ENCODE measurements around the gene UBE2O.

Gene UBE2O

DNA sequence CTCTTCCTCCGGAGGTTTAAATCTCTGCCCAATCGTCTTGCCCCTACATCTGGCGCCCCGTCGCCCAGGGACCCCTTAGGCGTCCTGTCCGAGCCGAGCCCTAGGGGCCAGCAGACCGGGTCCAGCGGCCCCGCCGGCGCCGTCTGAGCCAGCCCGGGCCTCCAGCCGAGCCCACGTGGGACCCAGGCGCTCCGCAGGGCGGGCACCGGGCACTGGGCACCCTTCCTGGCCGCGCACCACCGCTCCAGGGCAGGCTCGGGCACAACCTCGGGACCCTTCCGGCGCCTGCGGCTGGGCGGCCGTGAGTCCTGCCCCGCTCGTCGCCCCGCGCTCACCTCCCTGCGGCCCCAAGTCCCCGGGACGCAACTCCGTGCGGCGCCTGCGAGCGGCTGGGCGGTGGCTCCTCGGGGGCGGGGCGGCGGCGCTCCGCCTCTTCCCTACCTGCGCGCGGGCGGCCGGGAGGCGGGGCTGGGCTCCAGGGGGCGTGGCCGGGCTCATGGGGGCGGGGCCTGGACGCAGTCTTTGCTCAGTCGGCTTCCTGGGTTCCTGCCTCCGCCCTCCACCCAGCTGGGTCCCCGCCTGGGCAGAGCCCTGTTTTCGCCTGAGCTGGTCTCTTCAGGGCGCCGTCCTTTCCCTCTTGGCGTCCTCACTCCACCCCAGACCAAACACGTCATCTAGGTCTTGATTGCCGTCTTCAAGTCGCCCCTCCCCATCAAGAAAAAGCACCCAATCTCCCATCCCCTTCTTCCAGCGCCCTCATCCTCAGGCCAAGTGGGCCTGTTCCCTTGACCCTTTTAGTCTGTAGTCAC lies 48.3 kb upstream of the UBE2O start, which contains the start of gene RHBDF2 (continued):
- TF ChIP-seq, protein P1, sequence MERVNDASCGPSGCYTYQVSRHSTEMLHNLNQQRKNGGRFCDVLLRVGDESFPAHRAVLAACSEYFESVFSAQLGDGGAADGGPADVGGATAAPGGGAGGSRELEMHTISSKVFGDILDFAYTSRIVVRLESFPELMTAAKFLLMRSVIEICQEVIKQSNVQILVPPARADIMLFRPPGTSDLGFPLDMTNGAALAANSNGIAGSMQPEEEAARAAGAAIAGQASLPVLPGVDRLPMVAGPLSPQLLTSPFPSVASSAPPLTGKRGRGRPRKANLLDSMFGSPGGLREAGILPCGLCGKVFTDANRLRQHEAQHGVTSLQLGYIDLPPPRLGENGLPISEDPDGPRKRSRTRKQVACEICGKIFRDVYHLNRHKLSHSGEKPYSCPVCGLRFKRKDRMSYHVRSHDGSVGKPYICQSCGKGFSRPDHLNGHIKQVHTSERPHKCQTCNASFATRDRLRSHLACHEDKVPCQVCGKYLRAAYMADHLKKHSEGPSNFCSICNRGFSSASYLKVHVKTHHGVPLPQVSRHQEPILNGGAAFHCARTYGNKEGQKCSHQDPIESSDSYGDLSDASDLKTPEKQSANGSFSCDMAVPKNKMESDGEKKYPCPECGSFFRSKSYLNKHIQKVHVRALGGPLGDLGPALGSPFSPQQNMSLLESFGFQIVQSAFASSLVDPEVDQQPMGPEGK (tag by site-specific recombination; IDR thresholded peaks at IDR 0.05), result peak; percentile 46; the same call in 1 of the 2 replicates
- TF ChIP-seq ZBTB48 (tag by site-specific recombination; IDR thresholded peaks at IDR 0.05), result peak; percentile 83
- TF ChIP-seq KLF16 (tag by site-specific recombination; IDR thresholded peaks at IDR 0.05), result peak; percentile 40; the same call in 1 of the 2 replicates
- TF ChIP-seq KLF10 (tag by site-specific recombination; IDR thresholded peaks at IDR 0.05), result peak; percentile 80
- TF ChIP-seq, protein P2, sequence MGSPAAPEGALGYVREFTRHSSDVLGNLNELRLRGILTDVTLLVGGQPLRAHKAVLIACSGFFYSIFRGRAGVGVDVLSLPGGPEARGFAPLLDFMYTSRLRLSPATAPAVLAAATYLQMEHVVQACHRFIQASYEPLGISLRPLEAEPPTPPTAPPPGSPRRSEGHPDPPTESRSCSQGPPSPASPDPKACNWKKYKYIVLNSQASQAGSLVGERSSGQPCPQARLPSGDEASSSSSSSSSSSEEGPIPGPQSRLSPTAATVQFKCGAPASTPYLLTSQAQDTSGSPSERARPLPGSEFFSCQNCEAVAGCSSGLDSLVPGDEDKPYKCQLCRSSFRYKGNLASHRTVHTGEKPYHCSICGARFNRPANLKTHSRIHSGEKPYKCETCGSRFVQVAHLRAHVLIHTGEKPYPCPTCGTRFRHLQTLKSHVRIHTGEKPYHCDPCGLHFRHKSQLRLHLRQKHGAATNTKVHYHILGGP (tag by site-specific recombination; IDR thresholded peaks at IDR 0.05), result no peak
- TF ChIP-seq, protein P3, sequence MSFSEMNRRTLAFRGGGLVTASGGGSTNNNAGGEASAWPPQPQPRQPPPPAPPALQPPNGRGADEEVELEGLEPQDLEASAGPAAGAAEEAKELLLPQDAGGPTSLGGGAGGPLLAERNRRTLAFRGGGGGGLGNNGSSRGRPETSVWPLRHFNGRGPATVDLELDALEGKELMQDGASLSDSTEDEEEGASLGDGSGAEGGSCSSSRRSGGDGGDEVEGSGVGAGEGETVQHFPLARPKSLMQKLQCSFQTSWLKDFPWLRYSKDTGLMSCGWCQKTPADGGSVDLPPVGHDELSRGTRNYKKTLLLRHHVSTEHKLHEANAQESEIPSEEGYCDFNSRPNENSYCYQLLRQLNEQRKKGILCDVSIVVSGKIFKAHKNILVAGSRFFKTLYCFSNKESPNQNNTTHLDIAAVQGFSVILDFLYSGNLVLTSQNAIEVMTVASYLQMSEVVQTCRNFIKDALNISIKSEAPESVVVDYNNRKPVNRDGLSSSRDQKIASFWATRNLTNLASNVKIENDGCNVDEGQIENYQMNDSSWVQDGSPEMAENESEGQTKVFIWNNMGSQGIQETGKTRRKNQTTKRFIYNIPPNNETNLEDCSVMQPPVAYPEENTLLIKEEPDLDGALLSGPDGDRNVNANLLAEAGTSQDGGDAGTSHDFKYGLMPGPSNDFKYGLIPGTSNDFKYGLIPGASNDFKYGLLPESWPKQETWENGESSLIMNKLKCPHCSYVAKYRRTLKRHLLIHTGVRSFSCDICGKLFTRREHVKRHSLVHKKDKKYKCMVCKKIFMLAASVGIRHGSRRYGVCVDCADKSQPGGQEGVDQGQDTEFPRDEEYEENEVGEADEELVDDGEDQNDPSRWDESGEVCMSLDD (tag by site-specific recombination; IDR thresholded peaks at IDR 0.05), result peak; percentile 41; the same call in 1 of the 2 replicates
- TF ChIP-seq, protein P4, sequence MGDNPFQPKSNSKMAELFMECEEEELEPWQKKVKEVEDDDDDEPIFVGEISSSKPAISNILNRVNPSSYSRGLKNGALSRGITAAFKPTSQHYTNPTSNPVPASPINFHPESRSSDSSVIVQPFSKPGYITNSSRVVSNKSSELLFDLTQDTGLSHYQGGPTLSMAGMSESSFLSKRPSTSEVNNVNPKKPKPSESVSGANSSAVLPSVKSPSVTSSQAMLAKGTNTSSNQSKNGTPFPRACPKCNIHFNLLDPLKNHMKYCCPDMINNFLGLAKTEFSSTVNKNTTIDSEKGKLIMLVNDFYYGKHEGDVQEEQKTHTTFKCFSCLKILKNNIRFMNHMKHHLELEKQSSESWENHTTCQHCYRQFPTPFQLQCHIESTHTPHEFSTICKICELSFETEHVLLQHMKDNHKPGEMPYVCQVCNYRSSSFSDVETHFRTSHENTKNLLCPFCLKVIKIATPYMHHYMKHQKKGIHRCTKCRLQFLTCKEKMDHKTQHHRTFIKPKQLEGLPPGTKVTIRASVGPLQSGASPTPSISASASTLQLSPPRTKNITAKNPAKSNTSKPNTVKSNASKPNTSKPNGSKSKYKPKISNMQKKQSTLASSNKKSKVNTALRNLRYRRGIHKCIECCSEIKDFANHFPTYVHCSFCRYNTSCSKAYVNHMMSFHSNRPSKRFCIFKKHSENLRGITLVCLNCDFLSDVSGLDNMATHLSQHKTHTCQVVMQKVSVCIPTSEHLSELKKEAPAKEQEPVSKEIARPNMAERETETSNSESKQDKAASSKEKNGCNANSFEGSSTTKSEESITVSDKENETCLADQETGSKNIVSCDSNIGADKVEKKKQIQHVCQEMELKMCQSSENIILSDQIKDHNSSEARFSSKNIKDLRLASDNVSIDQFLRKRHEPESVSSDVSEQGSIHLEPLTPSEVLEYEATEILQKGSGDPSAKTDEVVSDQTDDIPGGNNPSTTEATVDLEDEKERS (tag by site-specific recombination; IDR thresholded peaks at IDR 0.05), result no peak
- TF ChIP-seq ZSCAN23 (tag by site-specific recombination; IDR thresholded peaks at IDR 0.05), result 0 out of 2 replicates have a peak, but pooled peaks have one; percentile 31
- 0 out of 2 replicates have a peak, but pooled peaks have one; percentile 61 for TF ChIP-seq ZSCAN30 (tag by site-specific recombination; IDR thresholded peaks at IDR 0.05)
- peak; percentile 95; the same call in 1 of the 2 replicates for TF ChIP-seq ZNF335 (tag by site-specific recombination; conservative IDR thresholded peaks at IDR 0.05)
- TF ChIP-seq ZNF549 (tag by site-specific recombination; IDR thresholded peaks at IDR 0.05), result no peak
- TF ChIP-seq ZNF37A (tag by site-specific recombination; IDR thresholded peaks at IDR 0.05), result no peak
- TF ChIP-seq ZNF138 (tag by site-specific recombination; IDR thresholded peaks at IDR 0.05; ENCODE audit: borderline replicate concordance), result no peak
- TF ChIP-seq ZNF114 (tag by site-specific recombination; IDR thresholded peaks at IDR 0.05), result no peak
- no peak for TF ChIP-seq ZNF311 (tag by site-specific recombination; IDR thresholded peaks at IDR 0.05; ENCODE audit: borderline replicate concordance)
- peak; percentile 3; the same call in 1 of the 2 replicates for TF ChIP-seq GLIS1 (tag by site-specific recombination; IDR thresholded peaks at IDR 0.05)
- TF ChIP-seq, protein P5, sequence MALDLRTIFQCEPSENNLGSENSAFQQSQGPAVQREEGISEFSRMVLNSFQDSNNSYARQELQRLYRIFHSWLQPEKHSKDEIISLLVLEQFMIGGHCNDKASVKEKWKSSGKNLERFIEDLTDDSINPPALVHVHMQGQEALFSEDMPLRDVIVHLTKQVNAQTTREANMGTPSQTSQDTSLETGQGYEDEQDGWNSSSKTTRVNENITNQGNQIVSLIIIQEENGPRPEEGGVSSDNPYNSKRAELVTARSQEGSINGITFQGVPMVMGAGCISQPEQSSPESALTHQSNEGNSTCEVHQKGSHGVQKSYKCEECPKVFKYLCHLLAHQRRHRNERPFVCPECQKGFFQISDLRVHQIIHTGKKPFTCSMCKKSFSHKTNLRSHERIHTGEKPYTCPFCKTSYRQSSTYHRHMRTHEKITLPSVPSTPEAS (tag by site-specific recombination; IDR thresholded peaks at IDR 0.05), result no peak
